H9 (cell line): ENCODE results near the gene ARSJ. TPM values are rescaled to one million over a fixed set of nuclear protein-coding genes. Genes with fewer than 3 reads are reported as not detected.

Experiments used
- DNase-seq: peaks from one replicate; pipeline ENCODE4 v3.0.0-alpha.2; 2017
- H2AFZ ChIP-seq: one replicate; pipeline ENCODE4 v1.6.1; 2013; ENCODE audit warnings: mild to moderate bottlenecking, low read length, control low read depth, moderate library complexity
- H2AK5ac ChIP-seq: 2 replicates; pipeline ENCODE4 v1.6.1; 2013; ENCODE audit warnings: low read length, control low read depth, mixed read lengths; ENCODE audit not compliant: insufficient read length
- H2BK120ac ChIP-seq: one replicate; pipeline ENCODE4 v1.6.1; 2013; ENCODE audit warnings: low read depth, mild to moderate bottlenecking, low read length, control low read depth, inconsistent platforms; ENCODE audit not compliant: poor library complexity, severe bottlenecking
- H2BK12ac ChIP-seq: 2 replicates; pipeline ENCODE4 v1.6.1; 2013; ENCODE audit warnings: low read length, control low read depth, mixed read lengths, low read depth; ENCODE audit not compliant: insufficient read length
- H2BK15ac ChIP-seq: 2 replicates; pipeline ENCODE4 v1.6.1; 2013; ENCODE audit warnings: low read depth, low read length, control low read depth
- H2BK20ac ChIP-seq: one replicate; pipeline ENCODE4 v1.6.1; 2013; ENCODE audit warnings: low read depth, mild to moderate bottlenecking, low read length, control low read depth, inconsistent platforms; ENCODE audit not compliant: poor library complexity, severe bottlenecking
- H2BK5ac ChIP-seq: 2 replicates; pipeline ENCODE4 v1.6.1; 2013; ENCODE audit warnings: low read length, control low read depth, mixed read lengths; ENCODE audit not compliant: insufficient read length
- H3K14ac ChIP-seq: 2 replicates; pipeline ENCODE4 v1.6.1; 2013; ENCODE audit warnings: low read length, control low read depth; ENCODE audit not compliant: insufficient read depth
- H3K18ac ChIP-seq: 2 replicates; pipeline ENCODE4 v1.6.1; 2013; ENCODE audit warnings: low read depth, mild to moderate bottlenecking, mixed read lengths, low read length, control low read depth; ENCODE audit not compliant: insufficient read length
- H3K23ac ChIP-seq: 2 replicates; pipeline ENCODE4 v1.6.1; 2013; ENCODE audit warnings: low read length, control low read depth, mixed read lengths, low read depth; ENCODE audit not compliant: insufficient read length
- H3K23me2 ChIP-seq: 2 replicates; pipeline ENCODE4 v1.6.1; 2013; ENCODE audit warnings: low read depth, mild to moderate bottlenecking, mixed read lengths, low read length, control low read depth; ENCODE audit not compliant: insufficient read length, poor library complexity, severe bottlenecking
- H3K27ac ChIP-seq: 2 replicates; pipeline ENCODE4 v1.5.1; 2013; ENCODE audit warnings: low read length, control low read depth, mixed read lengths, low read depth; ENCODE audit not compliant: insufficient read length
- H3K27me3 ChIP-seq: 2 replicates; pipeline ENCODE4 v1.6.1; 2013; ENCODE audit warnings: low read length, control low read depth, inconsistent platforms; ENCODE audit not compliant: insufficient read depth
- H3K4ac ChIP-seq: 2 replicates; pipeline ENCODE4 v1.6.1; 2013; ENCODE audit warnings: low read depth, mild to moderate bottlenecking, control low read depth, inconsistent platforms, low read length, moderate library complexity
- H3K4me1 ChIP-seq: 2 replicates; pipeline ENCODE4 v1.6.1; 2013; ENCODE audit warnings: low read length, control low read depth, inconsistent platforms; ENCODE audit not compliant: insufficient read depth
- H3K4me2 ChIP-seq: 2 replicates; pipeline ENCODE4 v1.6.1; 2013; ENCODE audit warnings: low read length, control low read depth, mixed read lengths; ENCODE audit not compliant: insufficient read length, insufficient read depth
- H3K56ac ChIP-seq: 2 replicates; pipeline ENCODE4 v1.6.1; 2013; ENCODE audit warnings: low read depth, mild to moderate bottlenecking, mixed read lengths, low read length, control low read depth; ENCODE audit not compliant: insufficient read length
- H3K79me1 ChIP-seq: 2 replicates; pipeline ENCODE4 v1.6.1; 2013; ENCODE audit warnings: low read depth, mild to moderate bottlenecking, moderate library complexity, low read length, control low read depth, inconsistent platforms; ENCODE audit not compliant: insufficient read depth, poor library complexity, severe bottlenecking
- H3K79me2 ChIP-seq: 2 replicates; pipeline ENCODE4 v1.6.1; 2013; ENCODE audit warnings: low read length, control low read depth, inconsistent platforms; ENCODE audit not compliant: insufficient read depth
- H3K9ac ChIP-seq: 2 replicates; pipeline ENCODE4 v1.6.1; 2013; ENCODE audit warnings: low read length, control low read depth, mixed read lengths; ENCODE audit not compliant: insufficient read length; ENCODE audit errors: extremely low read depth
- H3K9me3 ChIP-seq: one replicate; pipeline ENCODE4 v1.6.1; 2013; ENCODE audit warnings: low read depth, low read length, inconsistent platforms; ENCODE audit not compliant: control insufficient read depth
- H3T11ph ChIP-seq: one replicate; pipeline ENCODE4 v1.6.1; 2013; ENCODE audit warnings: mild to moderate bottlenecking, low read length, control low read depth, inconsistent platforms
- H4K20me1 ChIP-seq: one replicate; pipeline ENCODE4 v1.6.1; 2013; ENCODE audit not compliant: control insufficient read depth, insufficient read length, insufficient read depth
- H4K5ac ChIP-seq: 2 replicates; pipeline ENCODE4 v1.6.1; 2013; ENCODE audit warnings: low read depth, mild to moderate bottlenecking, mixed read lengths, low read length, control low read depth; ENCODE audit not compliant: insufficient read length
- H4K8ac ChIP-seq: replicated peaks from 2 replicates; pipeline ENCODE4 v1.6.1; 2013; ENCODE audit warnings: low read length, control low read depth, mixed read lengths, low read depth; ENCODE audit not compliant: insufficient read length
- H4K91ac ChIP-seq: 2 replicates; pipeline ENCODE4 v1.6.1; 2013; ENCODE audit warnings: low read depth, mild to moderate bottlenecking, moderate library complexity, mixed read lengths, low read length, control low read depth; ENCODE audit not compliant: insufficient read length
- H3K27ac Mint-ChIP-seq, 3 experiments: 2 replicates in 2 of 3; 3 replicates in 1 of 3; pipeline ENCODE4 v1.8.0; 2020 to 2021; ENCODE audit warnings: mixed read lengths in 3 of 3, mild to moderate bottlenecking in 1 of 3, moderate library complexity in 1 of 3
- H3K27me3 Mint-ChIP-seq: 2 replicates; pipeline ENCODE4 v1.8.0; 2021; ENCODE audit warnings: low read depth, mild to moderate bottlenecking, moderate library complexity, mixed read lengths
- H3K36me3 Mint-ChIP-seq, 3 experiments: 2 replicates in 2 of 3; 3 replicates in 1 of 3; pipeline ENCODE4 v1.8.0; 2020 to 2021; ENCODE audit warnings: low read depth in 3 of 3, mixed read lengths in 3 of 3; ENCODE audit not compliant: insufficient read depth in 1 of 3
- H3K4me1 Mint-ChIP-seq, 2 experiments: 2 replicates each; pipeline ENCODE4 v1.8.0; 2020; ENCODE audit warnings: mixed read lengths in 2 of 2
- H3K4me3 Mint-ChIP-seq, 2 experiments: 2 replicates in 1 of 2; 3 replicates in 1 of 2; pipeline ENCODE4 v1.8.0; 2020 to 2021; ENCODE audit warnings: mild to moderate bottlenecking in 2 of 2, mixed read lengths in 2 of 2, moderate library complexity in 1 of 2
- H3K9me3 Mint-ChIP-seq, 2 experiments: 2 replicates in 1 of 2; 3 replicates in 1 of 2; pipeline ENCODE4 v1.8.0; 2020; ENCODE audit warnings: mild to moderate bottlenecking in 2 of 2, mixed read lengths in 2 of 2, moderate library complexity in 1 of 2
- CTCF ChIP-seq: fragments of 200-600 bp; sonication (generic); conservative IDR thresholded peaks from 3 replicates; pipeline ENCODE4 v1.8.0; 2021; ENCODE audit warnings: antibody characterized with exemption, mild to moderate bottlenecking
- WGBS: extraction: QIAGEN DNeasy Blood & Tissue Kit; methylation state at CpG from one replicate; pipeline ENCODE4 v1.1.7; 2013; ENCODE audit warnings: missing lambda C conversion rate, low lambda C conversion rate, mixed read lengths; ENCODE audit not compliant: insufficient read length; ENCODE audit errors: extremely low coverage; 5-methylcytosine and 5-hydroxymethylcytosine counted together
- total RNA-seq: library from RNA; stranded (reverse); gene quantifications from 2 replicates; pipeline ENCODE4 v1.2.1, GENCODE V29; 2021

The ARSJ gene
- total RNA-seq, 1 experiment from 2014 or later, result 1.1 TPM

GRCh38 chr4:113951263-113951662 is 28.2 kb downstream of the ARSJ start:
- Histone ChIP-seq H3K56ac (no peak overlapping the region), H3K4ac (no peak overlapping the region), H3K79me2 (no peaks in the 10 kb centered on the region), H3K9me3 (no peaks in the 10 kb centered on the region), H3K14ac (no peak overlapping the region), H2BK5ac (no peak overlapping the region), H3K9ac (no peak overlapping the region), H2BK120ac (no peak overlapping the region), H2AK5ac (no peak overlapping the region), H4K8ac (no peak overlapping the region), H3T11ph (no peak overlapping the region), H4K91ac (no peak overlapping the region), H3K27ac (no peak overlapping the region), H2BK20ac (no peak overlapping the region), H4K20me1 (no peaks in the 10 kb centered on the region), H3K23me2 (no peaks in the 10 kb centered on the region), H4K5ac (no peak overlapping the region), H3K23ac (no peak overlapping the region), H3K4me1 (no peaks in the 10 kb centered on the region), H2BK12ac (no peak overlapping the region), H2BK15ac (no peak overlapping the region), H3K18ac (no peak overlapping the region), H3K4me2 (no peak overlapping the region), H3K27me3 (no peaks in the 10 kb centered on the region), H2AFZ (no peak overlapping the region), H3K79me1 (no peaks in the 10 kb centered on the region)
- no peak for TF ChIP-seq CTCF
- no peak for DNase-seq
- H3K27me3 Mint-ChIP-seq, result no peaks in the 10 kb centered on the region
- no peaks in the 10 kb centered on the region for H3K9me3 Mint-ChIP-seq
- H3K27ac Mint-ChIP-seq, result no peak overlapping the region
- H3K4me1 Mint-ChIP-seq, result peaks cover under 1% of the 10 kb centered on the region in 2 experiments; a peak in 3 of 4 replicates
- H3K36me3 Mint-ChIP-seq, result no peaks in the 10 kb centered on the region
- no peak overlapping the region for H3K4me3 Mint-ChIP-seq
- no CpG with 5 or more reads among the region's 6 CpGs for WGBS
